ENCODE data around the gene ACTN4.

Gene ACTN4

DNA sequence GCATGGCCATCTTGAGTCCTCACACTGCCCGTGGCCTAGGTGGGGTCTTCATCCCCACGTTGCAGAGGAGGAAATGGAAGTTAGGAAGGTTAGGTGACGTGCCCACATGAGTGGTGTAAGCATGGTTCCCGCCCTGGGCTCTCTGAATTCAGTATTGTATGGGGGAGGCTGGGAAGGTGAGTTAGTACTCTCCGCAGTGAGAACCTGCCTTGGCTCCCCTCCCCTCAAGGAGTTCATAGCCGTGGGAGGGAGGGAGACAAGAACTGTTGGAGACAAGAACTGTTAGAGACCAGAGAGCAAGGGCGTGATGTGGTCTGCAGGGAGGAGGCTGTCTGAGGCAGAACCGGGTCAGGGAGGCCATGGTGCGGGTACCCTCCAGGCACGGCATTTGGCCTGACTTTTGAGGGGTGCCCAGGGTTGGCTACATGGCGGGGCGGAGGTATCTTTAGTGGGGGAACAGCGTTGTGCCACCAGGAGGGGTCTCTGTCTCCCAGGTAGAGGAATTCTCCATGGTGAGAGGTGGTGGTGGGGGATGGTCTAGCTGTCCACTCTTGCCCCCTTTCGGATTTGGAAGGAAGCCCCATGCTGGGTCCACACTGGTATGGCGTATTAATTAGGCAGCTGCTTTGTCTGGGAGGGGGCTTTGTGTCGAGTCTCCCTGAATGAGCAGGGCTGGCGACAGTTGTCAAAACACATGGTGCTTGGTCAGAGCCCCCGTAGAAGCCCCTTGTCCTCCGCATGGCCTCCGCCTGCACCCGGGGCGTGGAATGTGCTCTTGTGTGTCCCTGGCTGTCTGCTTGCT is 51.0 kb downstream of the ACTN4 start:
- DNase-seq, result no peak

- DNase-seq, result no peak
These were observed 51.5 kb downstream of the ACTN4 start for GRCh38 chr19:38699027-38699346.

- no peak for DNase-seq
These were observed 52.3 kb downstream of the ACTN4 start for GRCh38 chr19:38699647-38700349.

GRCh38 chr19:38700350-38700901 is 53.0 kb downstream of the ACTN4 start:
- no peak for DNase-seq

- no peak for DNase-seq
These were observed 53.5 kb downstream of the ACTN4 start for GRCh38 chr19:38700902-38701454.

- no peak for DNase-seq
These were observed 54.1 kb downstream of the ACTN4 start for GRCh38 chr19:38701455-38702063.

DNA sequence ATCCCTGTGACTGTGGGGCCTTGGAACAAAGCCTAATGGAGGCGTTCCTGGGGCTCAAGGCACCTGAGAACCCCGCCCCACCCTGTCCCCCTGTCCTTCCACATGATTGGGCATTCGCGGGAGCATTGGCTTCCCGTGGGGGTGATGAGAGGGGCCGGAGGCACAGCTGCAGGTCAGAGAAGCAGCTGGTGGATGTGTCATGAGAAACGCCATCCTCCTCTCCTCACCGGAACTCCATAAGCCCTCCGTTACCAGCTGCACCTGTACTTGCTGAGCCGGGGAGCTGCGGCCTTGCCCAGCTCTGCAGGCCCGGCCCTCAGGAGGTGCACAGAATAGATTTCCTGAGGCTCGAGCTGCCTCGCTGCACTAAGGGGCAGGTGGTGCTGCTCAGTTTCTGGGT is 54.8 kb downstream of the ACTN4 start:
- no peak for DNase-seq

GRCh38 chr19:38703509-38703908 is 56.1 kb downstream of the ACTN4 start:
- no peak for DNase-seq

- no peak for DNase-seq
These were observed 57.1 kb downstream of the ACTN4 start for GRCh38 chr19:38704488-38705026.

GRCh38 chr19:38705197-38706019 is 58.0 kb downstream of the ACTN4 start:
- no peak for DNase-seq

DNA sequence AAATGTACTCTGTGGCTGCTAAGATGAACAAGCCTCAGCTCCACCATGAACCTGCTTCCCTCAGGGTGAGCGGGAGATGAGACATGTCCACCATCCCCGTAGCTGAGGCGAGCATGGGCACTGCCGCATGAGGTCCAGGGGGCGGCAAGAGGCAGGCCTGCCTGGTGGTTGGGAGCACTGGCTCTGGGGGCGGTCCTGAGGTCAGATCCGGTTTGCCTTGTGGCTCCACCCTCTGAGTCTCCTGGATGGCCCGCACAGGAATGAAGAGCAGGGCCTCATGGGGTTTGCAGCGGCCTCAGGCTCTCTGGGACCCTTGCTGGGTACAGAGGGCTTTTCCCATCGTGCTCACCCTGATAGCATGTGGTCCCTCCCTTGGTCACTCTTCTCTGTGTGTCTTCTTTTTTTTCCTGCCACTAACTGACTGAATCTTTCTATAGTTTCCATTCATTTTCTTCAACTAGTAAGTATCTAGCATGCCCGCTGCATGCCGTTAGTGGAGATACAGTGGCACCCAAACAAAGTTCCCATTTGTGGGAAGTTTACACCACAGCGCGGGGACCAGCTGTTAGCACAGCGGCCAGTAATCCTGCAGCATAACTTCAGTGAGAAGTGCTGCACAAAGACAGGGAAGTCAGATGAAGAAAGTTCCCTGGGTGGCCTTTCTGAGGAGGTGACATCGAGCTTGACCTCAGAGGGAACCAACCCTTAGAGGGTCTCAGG is 59.5 kb downstream of the ACTN4 start:
- no peak for DNase-seq

- DNase-seq, result no peak
These were observed 60.2 kb downstream of the ACTN4 start for GRCh38 chr19:38707512-38708114.

- DNase-seq, result no peak
These were observed 61.1 kb downstream of the ACTN4 start for GRCh38 chr19:38708413-38709024.

DNA sequence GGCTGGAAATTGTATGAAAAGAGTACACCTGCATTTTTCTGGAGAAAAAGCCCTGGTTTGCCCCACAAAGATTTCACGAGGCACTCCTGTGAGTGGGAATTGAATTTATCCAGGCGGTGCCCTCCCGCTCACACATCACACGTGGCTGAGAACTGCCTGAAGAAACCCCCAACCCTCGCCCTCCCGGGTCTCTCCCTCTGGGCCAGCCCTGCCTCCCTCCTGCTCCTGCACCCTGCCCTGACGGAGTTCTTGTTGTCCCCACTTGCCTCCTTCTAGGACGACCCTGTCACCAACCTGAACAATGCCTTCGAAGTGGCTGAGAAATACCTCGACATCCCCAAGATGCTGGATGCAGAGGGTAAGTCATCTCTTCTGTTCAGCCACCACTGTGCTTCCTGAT is 61.7 kb downstream of the ACTN4 start:
- DNase-seq, result no peak

- no peak for DNase-seq
These were observed 62.4 kb downstream of the ACTN4 start for GRCh38 chr19:38709671-38710415.

DNA sequence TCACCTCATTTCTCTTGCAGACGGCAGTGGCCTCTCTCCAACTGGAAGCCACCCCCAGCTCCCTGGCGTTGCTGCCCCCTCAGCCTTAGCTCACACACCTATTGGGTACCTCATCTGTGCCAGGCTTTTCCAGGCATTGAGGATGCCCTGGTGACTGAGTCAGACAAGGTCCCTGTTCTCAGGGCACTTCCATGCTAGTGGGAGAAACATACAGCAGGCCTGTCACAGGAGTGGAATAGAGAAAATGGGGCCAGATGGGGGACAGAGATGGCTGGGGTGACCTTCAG is 62.9 kb downstream of the ACTN4 start:
- DNase-seq, result no peak

DNA sequence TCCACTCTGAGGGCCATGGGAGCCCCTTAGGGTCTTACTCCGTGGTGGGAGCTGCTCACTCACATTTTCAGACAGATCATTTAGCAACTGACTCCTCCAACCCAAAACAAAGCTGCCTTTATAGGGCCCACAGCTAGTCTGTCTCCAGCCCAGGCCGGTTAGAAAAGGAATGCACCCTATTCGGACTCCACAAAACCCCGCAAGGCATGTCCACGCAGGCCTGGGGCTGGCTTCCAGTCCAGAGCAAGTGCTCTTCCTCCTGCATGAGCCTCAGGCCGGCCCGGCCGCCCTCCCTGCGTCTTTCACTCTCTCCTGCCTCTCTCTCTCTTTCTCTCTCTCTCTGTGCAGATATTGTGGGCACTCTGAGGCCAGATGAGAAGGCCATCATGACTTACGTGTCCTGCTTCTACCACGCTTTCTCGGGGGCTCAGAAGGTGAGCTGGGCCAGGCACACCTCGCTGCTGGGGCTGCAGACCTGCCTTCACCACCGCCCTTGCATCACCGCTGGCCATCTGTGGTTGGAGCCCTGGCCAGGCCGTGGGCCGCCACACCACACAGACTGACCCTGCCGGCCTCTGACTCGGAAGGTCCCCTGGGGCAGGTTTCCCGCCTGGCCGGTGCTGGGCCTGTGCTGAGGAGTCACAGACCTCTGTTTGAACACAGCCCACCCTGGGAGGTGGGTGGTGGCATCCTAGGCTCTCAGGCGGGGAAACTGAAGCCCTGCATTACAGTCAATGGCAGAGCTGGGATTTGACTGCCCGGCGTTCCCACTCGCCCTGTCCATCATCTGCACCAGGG is 63.7 kb downstream of the ACTN4 start:
- no peak for DNase-seq

DNA sequence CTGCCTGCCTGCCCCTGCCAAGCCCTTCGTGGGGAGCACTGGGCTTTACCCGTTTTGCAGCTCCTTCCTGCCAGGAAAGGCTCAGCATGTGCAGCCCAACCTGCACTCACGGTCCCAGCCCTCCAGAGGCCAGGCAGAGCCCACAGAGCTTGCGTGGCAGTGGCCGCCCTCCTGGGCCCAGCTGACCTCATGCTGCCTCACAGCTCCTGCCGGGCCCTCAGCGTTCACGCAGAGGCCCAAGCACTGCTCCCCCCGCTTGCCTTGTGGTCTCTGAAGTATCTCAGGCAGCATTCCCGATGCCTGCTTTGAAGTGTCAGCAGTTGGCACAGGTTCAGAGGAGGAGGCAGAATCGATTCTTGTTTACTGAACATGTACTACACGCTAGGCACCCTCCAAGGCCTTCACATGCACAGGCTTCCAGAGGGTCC is 64.3 kb downstream of the ACTN4 start:
- DNase-seq, result no peak

DNA sequence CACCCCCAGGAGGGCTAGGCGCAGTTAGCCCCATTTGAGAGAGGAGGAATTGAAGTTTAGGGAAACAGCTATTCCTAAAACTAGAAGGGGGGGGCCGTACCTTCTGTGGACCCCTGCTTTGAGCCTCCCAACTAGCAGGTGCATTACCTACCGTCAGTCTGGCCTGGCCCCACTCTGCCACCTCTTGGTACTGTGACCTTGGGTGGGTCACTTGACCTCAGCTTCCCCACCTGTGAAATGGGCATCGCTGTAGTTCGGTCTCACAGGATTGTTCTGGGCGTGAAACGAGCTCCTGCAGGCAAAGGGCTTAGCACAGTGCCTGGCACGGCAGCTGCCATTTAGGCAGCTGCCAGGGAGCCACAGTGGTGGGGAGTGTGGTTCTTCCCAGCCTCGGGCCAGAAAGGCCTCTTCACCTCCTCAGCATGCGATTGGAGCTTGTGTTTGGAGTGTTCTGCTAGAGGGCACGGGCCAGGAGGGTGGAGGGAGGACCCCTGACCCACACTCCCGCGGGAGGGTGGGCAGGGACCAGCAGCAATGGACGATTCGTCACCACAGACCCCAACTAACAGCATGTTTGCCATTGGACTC is 64.8 kb downstream of the ACTN4 start:
- DNase-seq, result no peak

Data from NCI-H526 (cell line).